Neural crest cell (in vitro differentiated cells): ENCODE measurements around the gene SHISA5. TPM values are rescaled to one million over a fixed set of nuclear protein-coding genes. Genes with fewer than 3 reads are reported as not detected.

Source experiments
- DNase-seq: peaks from one replicate; pipeline ENCODE4 v3.0.0; 2021; ENCODE audit warnings: low read depth, mixed read lengths, low spot score
- H3K27ac Mint-ChIP-seq: one replicate; pipeline ENCODE4 v1.8.0; 2021; ENCODE audit warnings: mild to moderate bottlenecking, mixed read lengths; ENCODE audit not compliant: unreplicated experiment
- H3K27me3 Mint-ChIP-seq: 2 replicates; pipeline ENCODE4 v1.8.0; 2021; ENCODE audit warnings: low read depth, mild to moderate bottlenecking, mixed read lengths
- H3K36me3 Mint-ChIP-seq: 2 replicates; pipeline ENCODE4 v1.8.0; 2021; ENCODE audit warnings: low read depth, mild to moderate bottlenecking, mixed read lengths
- H3K4me1 Mint-ChIP-seq: 2 replicates; pipeline ENCODE4 v1.8.0; 2021; ENCODE audit warnings: mixed read lengths
- H3K4me3 Mint-ChIP-seq: one replicate; pipeline ENCODE4 v1.8.0; 2021; ENCODE audit warnings: mild to moderate bottlenecking, mixed read lengths
- H3K9me3 Mint-ChIP-seq: 2 replicates; pipeline ENCODE4 v1.8.0; 2021; ENCODE audit warnings: mixed read lengths
- total RNA-seq: library from RNA; stranded (reverse); gene quantifications from 2 replicates; pipeline ENCODE4 v1.2.1, GENCODE V29; 2021
- TF ChIP-seq, protein P1 (sequence below): fragments of 200-600 bp; sonication (generic); conservative IDR thresholded peaks from 2 replicates; pipeline ENCODE4 v1.5.0; 2021; ENCODE audit warnings: antibody characterized with exemption, mild to moderate bottlenecking

SHISA5 gene
- total RNA-seq, 1 donor from 2014 or later = 117 TPM

DNA sequence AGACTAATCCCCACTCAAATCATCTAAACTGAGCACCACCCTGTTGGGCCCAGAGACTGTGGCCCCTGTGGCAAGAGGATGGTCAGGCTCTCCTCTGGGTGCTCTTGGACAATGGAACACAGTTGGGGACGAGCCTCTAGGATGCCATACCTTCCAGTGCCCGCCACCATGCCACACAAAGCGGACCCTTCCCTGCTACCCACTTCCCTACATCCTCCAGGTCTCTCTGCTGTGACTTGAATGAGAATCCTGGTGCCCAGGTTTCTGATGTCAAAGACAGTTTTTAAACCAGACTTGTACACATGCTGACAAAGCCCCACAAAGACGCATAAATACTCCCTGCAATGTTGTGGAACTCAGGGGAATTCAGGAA lies 68.8 kb downstream of the SHISA5 start:
- H3K27me3 Mint-ChIP-seq = no peaks in the 10 kb centered on the region
- DNase-seq = no peak
- H3K27ac Mint-ChIP-seq = no peak overlapping the region
- no peaks in the 10 kb centered on the region for H3K9me3 Mint-ChIP-seq
- peak overlapping the region; percentile 42 for H3K4me3 Mint-ChIP-seq
- TF ChIP-seq, protein P1, sequence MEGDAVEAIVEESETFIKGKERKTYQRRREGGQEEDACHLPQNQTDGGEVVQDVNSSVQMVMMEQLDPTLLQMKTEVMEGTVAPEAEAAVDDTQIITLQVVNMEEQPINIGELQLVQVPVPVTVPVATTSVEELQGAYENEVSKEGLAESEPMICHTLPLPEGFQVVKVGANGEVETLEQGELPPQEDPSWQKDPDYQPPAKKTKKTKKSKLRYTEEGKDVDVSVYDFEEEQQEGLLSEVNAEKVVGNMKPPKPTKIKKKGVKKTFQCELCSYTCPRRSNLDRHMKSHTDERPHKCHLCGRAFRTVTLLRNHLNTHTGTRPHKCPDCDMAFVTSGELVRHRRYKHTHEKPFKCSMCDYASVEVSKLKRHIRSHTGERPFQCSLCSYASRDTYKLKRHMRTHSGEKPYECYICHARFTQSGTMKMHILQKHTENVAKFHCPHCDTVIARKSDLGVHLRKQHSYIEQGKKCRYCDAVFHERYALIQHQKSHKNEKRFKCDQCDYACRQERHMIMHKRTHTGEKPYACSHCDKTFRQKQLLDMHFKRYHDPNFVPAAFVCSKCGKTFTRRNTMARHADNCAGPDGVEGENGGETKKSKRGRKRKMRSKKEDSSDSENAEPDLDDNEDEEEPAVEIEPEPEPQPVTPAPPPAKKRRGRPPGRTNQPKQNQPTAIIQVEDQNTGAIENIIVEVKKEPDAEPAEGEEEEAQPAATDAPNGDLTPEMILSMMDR = no peak
- peaks cover 38% of the 10 kb centered on the region for H3K4me1 Mint-ChIP-seq
- peaks cover 4% of the 10 kb centered on the region for H3K36me3 Mint-ChIP-seq

DNA sequence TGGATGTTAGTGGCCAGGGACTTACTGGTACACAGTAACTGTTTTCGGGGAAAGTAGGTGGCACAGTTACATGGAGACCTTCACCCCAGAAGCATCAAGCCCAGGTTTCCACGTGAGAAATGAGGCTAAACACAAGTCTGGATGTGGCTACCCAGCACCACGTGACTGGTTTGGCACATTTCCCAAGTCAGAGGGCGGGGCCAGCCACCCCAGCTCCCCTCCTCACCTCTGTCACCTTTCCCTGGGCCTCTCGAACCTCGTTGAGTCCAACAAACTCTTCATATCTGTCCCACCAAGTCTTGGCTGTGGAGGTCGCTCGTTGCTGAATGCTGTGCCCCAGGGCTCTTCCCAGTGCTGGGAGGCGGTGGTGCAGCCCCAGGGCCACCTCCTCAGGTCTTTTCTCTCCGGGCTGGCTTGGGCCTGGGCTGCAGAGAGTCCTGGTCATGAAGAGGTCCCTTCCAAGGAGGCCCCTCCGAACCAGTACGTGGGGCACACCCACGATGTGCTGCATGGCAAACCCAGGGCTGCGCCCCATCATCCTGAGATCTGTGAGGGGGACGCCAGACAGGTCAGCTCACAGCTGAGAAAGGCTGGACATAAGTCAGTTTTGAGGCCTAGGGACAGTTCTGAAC lies 69.3 kb downstream of the SHISA5 start:
- Mint-ChIP-seq H3K27ac (no peak overlapping the region), H3K27me3 (no peaks in the 10 kb centered on the region), H3K36me3 (peaks cover 4% of the 10 kb centered on the region), H3K4me3 (peak overlapping the region; percentile 42), H3K9me3 (no peaks in the 10 kb centered on the region), H3K4me1 (peaks cover 33% of the 10 kb centered on the region)
- DNase-seq = no peak
- TF ChIP-seq, protein P1 = no peak

DNA sequence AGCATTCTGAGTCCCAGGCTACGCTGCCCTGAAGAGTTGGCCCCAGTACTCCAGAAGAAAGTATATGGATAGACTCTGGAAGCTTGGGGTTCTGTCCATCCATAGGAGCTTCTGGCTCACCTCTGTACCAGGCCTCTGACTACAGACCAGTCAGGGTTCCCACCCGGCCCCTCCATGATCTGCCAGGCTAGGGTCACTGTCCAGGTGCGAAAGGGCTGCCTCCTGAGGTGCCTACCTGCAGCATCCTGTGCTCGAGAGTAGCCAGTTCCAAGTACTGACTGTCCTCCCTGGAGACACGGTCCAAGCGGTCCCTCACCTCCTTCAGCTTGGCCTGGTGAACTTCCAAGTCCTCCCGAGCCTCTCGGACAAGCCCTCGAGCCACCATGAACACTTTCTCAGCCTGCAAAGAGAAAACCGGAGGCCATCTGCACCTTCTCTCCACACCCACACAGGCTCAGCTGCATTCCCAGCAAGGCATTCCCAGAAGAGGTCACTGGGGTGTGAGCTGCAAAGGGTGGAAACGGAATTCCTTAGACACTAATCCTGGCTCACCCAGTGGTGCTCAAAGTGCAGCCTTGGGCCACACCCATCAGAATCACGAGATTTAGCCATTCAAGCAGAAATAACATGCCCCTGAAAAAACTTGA lies 70.4 kb downstream of the SHISA5 start:
- H3K27ac Mint-ChIP-seq = no peak overlapping the region
- no peaks in the 10 kb centered on the region for H3K27me3 Mint-ChIP-seq
- peaks cover 26% of the 10 kb centered on the region for H3K4me1 Mint-ChIP-seq
- no peak for DNase-seq
- TF ChIP-seq, protein P1 = no peak
- H3K9me3 Mint-ChIP-seq = no peaks in the 10 kb centered on the region
- peak overlapping the region; percentile 87 for H3K4me3 Mint-ChIP-seq
- peaks cover 4% of the 10 kb centered on the region for H3K36me3 Mint-ChIP-seq

DNA sequence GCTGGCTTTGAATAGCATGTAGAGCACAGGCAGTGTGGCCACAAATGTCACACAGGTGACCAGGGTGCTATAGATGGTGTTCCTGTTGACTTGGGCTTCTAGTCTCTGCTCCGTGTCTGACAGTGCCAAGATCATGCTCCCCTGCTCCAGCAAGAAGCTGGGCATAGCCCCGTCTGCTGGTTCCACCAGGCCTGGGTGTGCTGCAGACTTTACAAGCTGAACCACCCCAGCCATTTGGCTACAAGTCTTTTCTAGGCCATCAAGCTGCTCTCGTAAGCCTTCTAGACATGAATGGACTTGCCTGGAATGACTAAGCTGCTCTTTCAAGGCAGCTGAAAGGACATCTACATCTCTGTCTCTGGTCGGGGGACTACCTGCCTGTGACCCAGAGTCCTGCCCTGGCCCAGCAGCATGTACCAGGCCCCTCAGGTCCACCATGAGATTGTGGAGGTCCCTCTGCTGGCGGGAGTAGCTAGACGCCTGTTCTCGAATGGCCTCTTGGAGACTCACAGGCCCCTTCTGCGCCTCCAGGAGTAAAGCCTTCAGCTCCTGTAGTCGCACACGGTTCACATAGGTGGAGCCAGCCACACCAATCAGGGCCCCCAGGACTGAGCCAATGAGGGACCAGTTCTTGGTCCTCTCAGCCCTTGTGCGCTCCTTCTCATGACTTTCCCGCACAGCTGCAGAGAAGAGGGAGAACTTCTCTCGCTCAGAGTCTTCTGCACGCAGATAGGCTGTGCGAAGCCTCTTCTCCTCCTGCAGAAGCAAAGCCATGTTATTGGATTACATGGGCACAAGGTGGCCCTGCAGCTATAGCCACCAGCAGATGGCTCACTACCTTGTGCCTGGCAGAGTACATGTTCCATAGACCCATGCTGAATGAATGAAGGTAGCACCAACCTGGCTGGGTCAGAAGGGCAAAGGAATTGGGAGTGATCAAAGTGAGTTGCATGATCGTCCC lies 71.3 kb downstream of the SHISA5 start:
- no peaks in the 10 kb centered on the region for H3K27me3 Mint-ChIP-seq
- H3K36me3 Mint-ChIP-seq = peaks cover 4% of the 10 kb centered on the region
- H3K4me3 Mint-ChIP-seq = peak overlapping the region; percentile 87
- H3K27ac Mint-ChIP-seq = no peak overlapping the region
- TF ChIP-seq, protein P1 = peak; percentile 16
- no peak for DNase-seq
- H3K4me1 Mint-ChIP-seq = peaks cover 31% of the 10 kb centered on the region
- H3K9me3 Mint-ChIP-seq = no peaks in the 10 kb centered on the region

DNA sequence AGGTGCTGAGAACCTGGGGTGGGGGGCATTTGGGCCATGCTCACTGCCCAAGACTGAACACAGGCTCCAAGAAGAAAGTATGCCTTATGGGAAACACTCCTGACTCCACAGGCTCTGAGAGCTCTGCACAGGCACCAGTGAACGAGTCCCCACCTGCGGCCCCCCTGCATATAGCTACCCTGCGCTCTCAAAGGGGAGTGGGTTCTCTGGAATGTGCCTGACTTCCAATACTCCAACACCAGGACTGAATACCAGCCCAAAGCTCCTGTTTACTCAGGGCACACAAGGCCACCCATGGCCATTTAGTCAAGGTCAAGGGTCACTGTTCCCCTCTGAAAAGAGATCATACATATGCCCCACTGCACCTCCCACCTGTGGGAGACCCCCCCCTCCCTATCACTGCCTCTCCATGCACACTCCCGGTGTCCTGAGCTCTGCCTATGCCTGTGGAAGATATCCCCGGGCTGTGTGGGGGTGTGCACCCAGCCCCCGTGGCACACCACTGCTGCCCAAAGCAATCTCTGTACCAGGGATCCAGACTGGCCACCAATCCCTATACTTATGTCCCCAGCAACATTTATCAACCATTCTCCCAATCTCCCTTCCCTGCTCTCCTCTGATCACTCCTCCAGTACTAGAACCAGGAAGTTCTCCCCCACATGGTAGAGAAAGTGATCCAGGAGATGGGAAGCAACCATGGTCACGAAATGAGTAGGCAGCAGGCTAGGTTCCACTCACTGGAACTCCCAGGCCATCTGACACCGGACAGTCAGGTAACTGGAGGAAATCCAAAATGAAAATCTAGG lies 72.5 kb downstream of the SHISA5 start:
- DNase-seq = no peak
- no peaks in the 10 kb centered on the region for H3K27me3 Mint-ChIP-seq
- TF ChIP-seq, protein P1 = no peak
- peaks cover 42% of the 10 kb centered on the region for H3K4me1 Mint-ChIP-seq
- peaks cover 4% of the 10 kb centered on the region for H3K36me3 Mint-ChIP-seq
- no peaks in the 10 kb centered on the region for H3K9me3 Mint-ChIP-seq
- H3K4me3 Mint-ChIP-seq = peak overlapping the region; percentile 87
- peak overlapping the region; percentile 16 for H3K27ac Mint-ChIP-seq
